Stomach (tissue), 4 donors: Measurements from ENCODE around the gene DLG2.

Experiments
- EP300 ChIP-seq: sonication (generic); formaldehyde crosslinking; IDR thresholded peaks from one replicate; pipeline ENCODE4 v1.6.1; 2017; ENCODE audit warnings: antibody characterized with exemption
- POLR2A ChIP-seq, 4 donors: fragments of 450-650 bp; IDR thresholded peaks; one replicate each; pipeline ENCODE4 v1.6.1; 2016; ENCODE audit warnings: antibody characterized with exemption in 4 of 4, control low read depth in 2 of 4, mild to moderate bottlenecking in 1 of 4, moderate library complexity in 1 of 4
- POLR2AphosphoS5 ChIP-seq, 3 donors: sonication (generic); formaldehyde crosslinking; IDR thresholded peaks; one replicate each; pipeline ENCODE4 v1.6.1; 2016; ENCODE audit warnings: antibody characterized with exemption in 3 of 3
- TF ChIP-seq, protein P1 (sequence below), 7 experiments: fragments of 450-650 bp in 4 of 7; fragments of 200-600 bp in 3 of 7; sonication (generic) in 3 of 7; IDR thresholded peaks; one replicate each; pipeline ENCODE4 v1.5.1; 2016 to 2019; ENCODE audit warnings: antibody characterized with exemption in 7 of 7, control low read depth in 2 of 7, mild to moderate bottlenecking in 1 of 7

- TF ChIP-seq, protein P1, sequence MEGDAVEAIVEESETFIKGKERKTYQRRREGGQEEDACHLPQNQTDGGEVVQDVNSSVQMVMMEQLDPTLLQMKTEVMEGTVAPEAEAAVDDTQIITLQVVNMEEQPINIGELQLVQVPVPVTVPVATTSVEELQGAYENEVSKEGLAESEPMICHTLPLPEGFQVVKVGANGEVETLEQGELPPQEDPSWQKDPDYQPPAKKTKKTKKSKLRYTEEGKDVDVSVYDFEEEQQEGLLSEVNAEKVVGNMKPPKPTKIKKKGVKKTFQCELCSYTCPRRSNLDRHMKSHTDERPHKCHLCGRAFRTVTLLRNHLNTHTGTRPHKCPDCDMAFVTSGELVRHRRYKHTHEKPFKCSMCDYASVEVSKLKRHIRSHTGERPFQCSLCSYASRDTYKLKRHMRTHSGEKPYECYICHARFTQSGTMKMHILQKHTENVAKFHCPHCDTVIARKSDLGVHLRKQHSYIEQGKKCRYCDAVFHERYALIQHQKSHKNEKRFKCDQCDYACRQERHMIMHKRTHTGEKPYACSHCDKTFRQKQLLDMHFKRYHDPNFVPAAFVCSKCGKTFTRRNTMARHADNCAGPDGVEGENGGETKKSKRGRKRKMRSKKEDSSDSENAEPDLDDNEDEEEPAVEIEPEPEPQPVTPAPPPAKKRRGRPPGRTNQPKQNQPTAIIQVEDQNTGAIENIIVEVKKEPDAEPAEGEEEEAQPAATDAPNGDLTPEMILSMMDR (IDR thresholded peaks at IDR 0.05): no peak
- TF ChIP-seq POLR2A (IDR thresholded peaks at IDR 0.05) (no peak), POLR2AphosphoS5 (IDR thresholded peaks at IDR 0.05) (no peak), EP300 (no peak)
Measured at GRCh38 chr11:85359859-85360258, 267.3 kb downstream of the DLG2 start.
